Measurements from ENCODE around the gene RC3H1. TPM values are rescaled to one million over a fixed set of nuclear protein-coding genes. Genes with fewer than 3 reads are reported as not detected.

RC3H1 gene
- total and polyA plus RNA-seq, 9 of the 15 experiments (the other 6 are each of a cell fraction or from before 2014, with no cell fraction given), result 2.4 to 31.7 (median 12.4) TPM

GRCh38 chr1:174060090-174060489 lies 37.9 kb upstream of the RC3H1 start:
- peak; percentile 29 for FAIRE-seq
- no peak overlapping the region for H3K9ac ChIP-seq (ENCODE audit: insufficient read depth in 1 of 2, low read depth in 2 of 2, low read length in 2 of 2)
- in situ Hi-C loops (cut with MboI), result no loop called here
- H3K4me2 ChIP-seq (ENCODE audit: insufficient read depth, low read length), result no peak overlapping the region
- 0 out of 2 replicates have a peak, but pooled peaks cover 4% of the 10 kb centered on the region for H3K9me3 ChIP-seq (replicated peaks; ENCODE audit: control insufficient read depth, insufficient read depth, low read depth, low read length)
- TF ChIP-seq TRIM25 (IDR thresholded peaks at IDR 0.05; ENCODE audit: borderline replicate concordance) (no peak), ATF3 (IDR thresholded peaks at IDR 0.05) (no peak), ATF3 (CRISPR knock-in tag; conservative IDR thresholded peaks at IDR 0.05) (no peak), ZNF165 (CRISPR knock-in tag; IDR thresholded peaks at IDR 0.05; ENCODE audit: borderline replicate concordance) (no peak), GABPB1 (CRISPR knock-in tag; IDR thresholded peaks at IDR 0.05) (no peak), ETS1 (conservative IDR thresholded peaks at IDR 0.05; ENCODE audit: control insufficient read depth, low read depth, low read length) (no peak), ZNF445 (CRISPR knock-in tag; IDR thresholded peaks at IDR 0.05; ENCODE audit: low read depth) (no peak), MITF (IDR thresholded peaks at IDR 0.05) (no peak)
- ATAC-seq, result no peak
- H2AFZ ChIP-seq (ENCODE audit: low read depth, low read length), result no peak overlapping the region
- H3K9me1 ChIP-seq (ENCODE audit: control insufficient read depth, insufficient read depth, low read length), result no peaks in the 10 kb centered on the region
- no peak for DNase-seq (ENCODE audit: extremely low read depth in 1 of 4, low spot score in 3 of 4)
- no peaks in the 10 kb centered on the region for H3K27me3 ChIP-seq (ENCODE audit: control insufficient read depth in 2 of 2, insufficient read depth in 2 of 2, low read length in 2 of 2)
- H3K4me1 ChIP-seq (replicated peaks in 1 of 2; ENCODE audit: control insufficient read depth in 2 of 2, insufficient read depth in 2 of 2, low read length in 2 of 2), result no peaks in the 10 kb centered on the region
- BruUV-seq (replicated peaks), result no TSS peak
- CTCF ChIA-PET (ENCODE audit: low intra/inter-chr PET ratio), result no interaction called here
- H3K4me3 ChIP-seq, result no peak overlapping the region
- H3K36me3 ChIP-seq (ENCODE audit: control insufficient read depth, insufficient read depth, low read length), result no peaks in the 10 kb centered on the region
- intact Hi-C loops (cut with micrococcal nuclease), result no loop called here
- no peaks in the 10 kb centered on the region for H4K20me1 ChIP-seq (replicated peaks; ENCODE audit: control insufficient read depth, insufficient read depth, low read length)
- no peaks in the 10 kb centered on the region for H3K79me2 ChIP-seq (ENCODE audit: control insufficient read depth, insufficient read depth, low read length)
- WGBS (ENCODE audit: insufficient coverage, low coverage, missing lambda C conversion rate), result 56% methylated on average over 4 of the region's 4 CpGs
- POLR2A ChIA-PET, result interaction anchor here (0.8 kb wide), 1 partner anchor 12 kb away, joined by 3 read pairs; no protein-coding TSS in a partner anchor
- H3K27ac ChIP-seq (ENCODE audit: extremely low read depth, low read depth, low read length), result no peak overlapping the region

All from K562 (cell line).